ENCODE data around the gene CAVIN1.

Gene CAVIN1

DNA sequence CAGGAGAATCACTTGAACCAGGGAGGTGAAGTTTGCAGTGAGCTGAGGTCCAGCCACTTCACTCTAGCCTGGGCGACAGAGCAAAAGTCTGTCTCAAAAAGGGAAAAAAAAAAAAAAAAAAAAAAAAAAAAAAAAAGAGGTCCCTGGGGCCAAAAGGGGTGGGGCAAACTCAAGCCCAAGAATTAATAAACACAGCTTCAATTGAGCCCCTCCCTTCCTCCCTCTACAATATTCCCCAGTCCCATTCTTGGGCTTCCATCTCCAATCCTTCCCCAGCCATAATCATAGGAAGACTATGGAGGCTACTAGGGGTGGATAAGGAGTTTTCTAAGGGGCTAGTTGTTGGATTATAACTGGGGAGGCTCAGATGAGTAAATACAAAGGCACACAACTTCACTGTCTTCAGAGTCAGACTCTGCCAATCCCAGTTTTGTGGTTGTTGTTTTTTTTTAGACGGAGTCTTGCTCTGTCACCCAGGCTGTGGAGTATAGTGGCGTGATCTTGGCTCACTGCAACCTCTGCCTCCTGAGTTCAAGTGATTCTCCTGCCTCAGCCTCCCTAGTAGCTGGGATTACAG, 9.5 kb downstream of the CAVIN1 start:
- Histone ChIP-seq H3K27ac (ENCODE audit: low read length) (no peak overlapping the region), H3K4me1 (ENCODE audit: control insufficient read depth, insufficient read depth, low read length) (no peaks in the 10 kb centered on the region), H3K9me3 (ENCODE audit: control insufficient read depth, insufficient read depth, low read length) (no peaks in the 10 kb centered on the region), H3K4me3 (ENCODE audit: low read length) (no peak overlapping the region), H3K36me3 (ENCODE audit: control insufficient read depth, insufficient read depth, low read length) (no peaks in the 10 kb centered on the region; the same call in 1 of the 2 replicates), H3K27me3 (ENCODE audit: control insufficient read depth, insufficient read depth, low read length) (no peaks in the 10 kb centered on the region)
- WGBS (ENCODE audit: insufficient coverage, insufficient read length) = no CpG with 5 or more reads among the region's 3 CpGs
- DNase-seq (ENCODE audit: low read depth, low spot score) = no peak

DNA sequence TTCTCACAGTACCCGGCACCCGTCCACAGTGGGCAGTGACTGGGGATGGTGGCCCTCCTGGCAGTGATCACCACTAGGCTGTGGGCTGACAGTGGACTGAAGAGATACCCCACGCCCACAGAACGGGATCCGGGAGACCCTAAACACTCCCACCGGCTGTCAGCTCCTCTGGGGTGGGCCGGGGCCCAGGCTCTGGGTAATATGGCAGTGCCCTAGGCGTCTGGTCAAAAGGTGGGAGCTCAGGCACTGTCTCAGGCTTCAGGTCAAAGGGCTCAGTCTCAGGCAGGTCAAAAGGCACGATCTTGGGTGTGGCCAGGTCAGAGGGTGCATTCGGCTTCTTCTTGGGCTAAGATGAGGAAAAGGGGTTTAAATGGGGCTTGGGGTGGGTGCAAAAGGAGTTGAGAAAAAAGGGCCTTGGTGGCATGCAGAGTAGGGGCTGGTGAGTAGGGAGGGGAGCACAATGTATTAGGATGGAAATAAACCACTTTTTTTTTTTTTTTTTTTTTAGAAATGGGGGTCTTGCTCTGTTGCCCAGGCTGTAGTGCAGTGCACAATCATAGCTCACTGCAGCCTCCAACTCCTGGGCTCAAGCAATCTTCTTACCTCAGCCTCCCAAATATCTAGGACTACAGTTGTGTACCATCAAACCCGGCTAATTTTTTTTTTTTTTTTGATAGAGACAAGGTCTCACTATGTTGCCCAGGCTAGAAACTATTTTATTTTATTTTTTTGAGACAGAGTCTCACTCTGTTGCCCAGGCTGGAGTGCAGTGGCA, 11.0 kb downstream of the CAVIN1 start:
- Histone ChIP-seq H3K4me1 (ENCODE audit: control insufficient read depth, insufficient read depth, low read length) (peaks cover 1% of the 10 kb centered on the region; the same call in 1 of the 2 replicates), H3K4me3 (ENCODE audit: low read length) (no peak overlapping the region), H3K36me3 (ENCODE audit: control insufficient read depth, insufficient read depth, low read length) (no peaks in the 10 kb centered on the region; the same call in 1 of the 2 replicates), H3K27ac (ENCODE audit: low read length) (no peak overlapping the region), H3K9me3 (ENCODE audit: control insufficient read depth, insufficient read depth, low read length) (no peaks in the 10 kb centered on the region), H3K27me3 (ENCODE audit: control insufficient read depth, insufficient read depth, low read length) (no peaks in the 10 kb centered on the region)
- DNase-seq (ENCODE audit: low read depth, low spot score) = no peak
- no CpG with 5 or more reads among the region's 11 CpGs for WGBS (ENCODE audit: insufficient coverage, insufficient read length)

DNA sequence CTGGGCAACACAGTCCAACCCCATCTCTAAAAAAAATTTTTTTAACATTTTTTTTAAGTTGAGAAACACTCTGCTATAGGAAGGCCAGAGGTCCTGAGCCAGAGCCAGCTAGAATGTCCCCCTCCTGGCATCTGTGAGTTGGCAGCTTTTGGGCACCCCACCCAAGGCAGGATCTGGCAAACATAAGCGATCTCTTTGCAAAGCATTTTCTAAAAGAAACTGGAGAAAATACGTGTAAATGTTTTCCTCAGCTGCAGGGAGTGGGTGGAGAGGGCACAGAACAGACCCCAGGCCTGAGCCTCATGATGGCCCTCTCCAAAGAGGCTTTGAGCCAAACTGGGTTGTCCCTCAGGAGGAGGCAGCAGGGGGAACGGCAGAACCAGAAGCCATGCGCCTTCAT, 11.7 kb downstream of the CAVIN1 start:
- H3K27ac ChIP-seq (ENCODE audit: low read length) = no peak overlapping the region
- H3K4me1 ChIP-seq (ENCODE audit: control insufficient read depth, insufficient read depth, low read length) = peaks cover 1% of the 10 kb centered on the region; the same call in 1 of the 2 replicates
- DNase-seq (ENCODE audit: low read depth, low spot score) = no peak

GRCh38 chr17:42410319-42410685, 12.8 kb downstream of the CAVIN1 start:
- no CpG with 5 or more reads among the region's 5 CpGs for WGBS (ENCODE audit: insufficient coverage, insufficient read length)
- no peaks in the 10 kb centered on the region; the same call in 1 of the 2 replicates for H3K36me3 ChIP-seq (ENCODE audit: control insufficient read depth, insufficient read depth, low read length)
- H3K4me3 ChIP-seq (ENCODE audit: low read length) = no peak overlapping the region
- no peaks in the 10 kb centered on the region for H3K9me3 ChIP-seq (ENCODE audit: control insufficient read depth, insufficient read depth, low read length)
- peaks cover 1% of the 10 kb centered on the region; the same call in 1 of the 2 replicates for H3K4me1 ChIP-seq (ENCODE audit: control insufficient read depth, insufficient read depth, low read length)
- H3K27me3 ChIP-seq (ENCODE audit: control insufficient read depth, insufficient read depth, low read length) = no peaks in the 10 kb centered on the region
- no peak for DNase-seq (ENCODE audit: low read depth, low spot score)
- H3K27ac ChIP-seq (ENCODE audit: low read length) = no peak overlapping the region

More for the DNA sequence above, 11.7 kb downstream of the CAVIN1 start:
- no peaks in the 10 kb centered on the region; the same call in 1 of the 2 replicates for H3K36me3 ChIP-seq (ENCODE audit: control insufficient read depth, insufficient read depth, low read length)
- no peak overlapping the region for H3K4me3 ChIP-seq (ENCODE audit: low read length)
- no peaks in the 10 kb centered on the region for H3K9me3 ChIP-seq (ENCODE audit: control insufficient read depth, insufficient read depth, low read length)
- no CpG with 5 or more reads among the region's 4 CpGs for WGBS (ENCODE audit: insufficient coverage, insufficient read length)
- no peaks in the 10 kb centered on the region for H3K27me3 ChIP-seq (ENCODE audit: control insufficient read depth, insufficient read depth, low read length)

- no peaks in the 10 kb centered on the region for H3K27me3 ChIP-seq (ENCODE audit: control insufficient read depth, insufficient read depth, low read length)
- H3K9me3 ChIP-seq (ENCODE audit: control insufficient read depth, insufficient read depth, low read length) = no peaks in the 10 kb centered on the region
- H3K36me3 ChIP-seq (ENCODE audit: control insufficient read depth, insufficient read depth, low read length) = peaks cover 4% of the 10 kb centered on the region; the same call in 1 of the 2 replicates
- no CpG with 5 or more reads among the region's 5 CpGs for WGBS (ENCODE audit: insufficient coverage, insufficient read length)
- no peak overlapping the region for H3K4me3 ChIP-seq (ENCODE audit: low read length)
- H3K4me1 ChIP-seq (ENCODE audit: control insufficient read depth, insufficient read depth, low read length) = peaks cover 1% of the 10 kb centered on the region; the same call in 1 of the 2 replicates
- DNase-seq (ENCODE audit: low read depth, low spot score) = no peak
- H3K27ac ChIP-seq (ENCODE audit: low read length) = no peak overlapping the region
Measured at GRCh38 chr17:42409523-42410318, 13.3 kb downstream of the CAVIN1 start.

DNA sequence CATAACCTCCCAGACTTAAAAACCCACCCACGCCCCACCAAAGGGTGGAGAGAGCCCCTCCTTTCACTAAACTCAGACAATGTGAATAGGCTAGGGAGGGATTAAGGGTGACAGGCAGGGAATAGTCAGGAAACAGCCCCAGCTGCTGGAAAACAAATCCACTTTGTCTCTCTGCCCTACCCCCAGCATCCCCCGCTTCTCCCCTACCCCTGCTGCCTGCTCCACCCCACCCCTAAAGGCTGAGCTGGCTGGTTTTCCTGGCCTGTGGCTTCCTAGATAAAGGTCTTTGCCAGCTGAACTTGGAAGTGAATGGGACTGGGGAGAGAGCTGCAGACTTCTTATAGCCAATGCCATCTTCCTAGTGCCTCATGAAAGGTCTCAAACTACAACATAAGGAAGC, 15.0 kb downstream of the CAVIN1 start:
- Histone ChIP-seq H3K36me3 (ENCODE audit: control insufficient read depth, insufficient read depth, low read length) (peaks cover 7% of the 10 kb centered on the region; the same call in 1 of the 2 replicates), H3K27me3 (ENCODE audit: control insufficient read depth, insufficient read depth, low read length) (no peaks in the 10 kb centered on the region), H3K4me1 (ENCODE audit: control insufficient read depth, insufficient read depth, low read length) (peaks cover 1% of the 10 kb centered on the region; the same call in 1 of the 2 replicates), H3K4me3 (ENCODE audit: low read length) (no peak overlapping the region), H3K27ac (ENCODE audit: low read length) (no peak overlapping the region), H3K9me3 (ENCODE audit: control insufficient read depth, insufficient read depth, low read length) (no peaks in the 10 kb centered on the region)
- no CpG with 5 or more reads among the region's 2 CpGs for WGBS (ENCODE audit: insufficient coverage, insufficient read length)
- DNase-seq (ENCODE audit: low read depth, low spot score) = no peak

DNA sequence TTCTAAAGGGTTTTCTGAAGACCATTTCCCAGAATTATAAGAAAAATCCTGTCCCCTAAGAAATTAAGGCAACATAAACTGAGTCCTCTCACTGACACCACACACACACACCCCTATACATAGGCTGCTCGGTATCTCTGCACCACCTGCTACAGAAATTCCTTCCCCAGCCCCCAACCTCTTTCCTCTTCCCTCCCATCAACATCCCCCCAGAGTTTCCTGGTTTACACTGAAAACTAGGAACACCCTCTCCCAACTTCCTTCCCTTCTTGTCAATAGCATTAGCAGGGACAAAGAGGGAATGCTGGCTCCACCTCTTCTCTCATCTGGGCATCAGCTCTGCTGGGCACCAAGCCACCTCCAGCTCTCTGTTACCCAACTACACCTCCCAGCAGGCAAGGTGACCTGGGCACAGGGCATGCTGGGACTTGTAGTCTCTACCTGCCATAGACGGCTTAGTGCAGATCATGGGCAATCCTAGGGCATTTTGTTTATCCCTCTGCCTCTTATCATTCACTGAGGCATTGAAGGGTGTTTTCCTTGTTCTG, 15.7 kb downstream of the CAVIN1 start:
- WGBS (ENCODE audit: insufficient coverage, insufficient read length) = no CpG with 5 or more reads among the region's 2 CpGs
- Histone ChIP-seq H3K27me3 (ENCODE audit: control insufficient read depth, insufficient read depth, low read length) (no peaks in the 10 kb centered on the region), H3K36me3 (ENCODE audit: control insufficient read depth, insufficient read depth, low read length) (peaks cover 7% of the 10 kb centered on the region; the same call in 1 of the 2 replicates), H3K27ac (ENCODE audit: low read length) (no peak overlapping the region), H3K9me3 (ENCODE audit: control insufficient read depth, insufficient read depth, low read length) (no peaks in the 10 kb centered on the region), H3K4me3 (ENCODE audit: low read length) (no peak overlapping the region), H3K4me1 (ENCODE audit: control insufficient read depth, insufficient read depth, low read length) (peaks cover 1% of the 10 kb centered on the region; the same call in 1 of the 2 replicates)
- no peak for DNase-seq (ENCODE audit: low read depth, low spot score)

DNA sequence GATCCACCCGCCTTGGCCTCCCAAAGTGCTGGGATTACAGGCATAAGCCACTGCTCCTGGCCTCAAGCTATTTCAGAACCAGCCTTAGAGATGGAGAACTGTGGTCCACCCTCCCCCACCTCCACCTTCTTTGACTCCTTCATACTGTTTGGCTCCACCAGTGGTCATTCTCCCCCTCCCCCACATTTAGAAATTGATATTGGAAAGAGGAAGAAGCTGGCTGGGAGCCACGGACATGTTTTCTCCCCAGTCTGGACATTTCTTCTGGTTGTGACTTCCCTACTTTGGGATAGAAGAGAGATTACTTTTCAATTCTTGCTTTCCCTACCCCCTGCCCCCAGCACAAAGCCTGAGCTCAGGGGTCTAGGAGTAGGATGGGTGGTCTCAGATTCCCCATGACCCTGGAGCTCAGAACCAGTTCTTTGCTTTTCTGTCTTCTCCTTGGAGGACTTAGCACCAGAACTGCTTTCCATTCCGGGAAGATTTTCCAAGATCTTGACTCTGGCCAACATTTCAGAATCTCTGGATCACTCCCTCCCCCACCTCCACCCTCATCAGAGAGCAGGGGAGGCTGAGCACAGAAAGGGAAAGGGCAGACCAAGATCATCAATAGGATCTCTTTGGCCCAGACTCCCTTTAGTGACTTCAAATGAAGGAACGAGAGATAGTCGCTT, 16.3 kb downstream of the CAVIN1 start:
- DNase-seq (ENCODE audit: low read depth, low spot score) = no peak

DNA sequence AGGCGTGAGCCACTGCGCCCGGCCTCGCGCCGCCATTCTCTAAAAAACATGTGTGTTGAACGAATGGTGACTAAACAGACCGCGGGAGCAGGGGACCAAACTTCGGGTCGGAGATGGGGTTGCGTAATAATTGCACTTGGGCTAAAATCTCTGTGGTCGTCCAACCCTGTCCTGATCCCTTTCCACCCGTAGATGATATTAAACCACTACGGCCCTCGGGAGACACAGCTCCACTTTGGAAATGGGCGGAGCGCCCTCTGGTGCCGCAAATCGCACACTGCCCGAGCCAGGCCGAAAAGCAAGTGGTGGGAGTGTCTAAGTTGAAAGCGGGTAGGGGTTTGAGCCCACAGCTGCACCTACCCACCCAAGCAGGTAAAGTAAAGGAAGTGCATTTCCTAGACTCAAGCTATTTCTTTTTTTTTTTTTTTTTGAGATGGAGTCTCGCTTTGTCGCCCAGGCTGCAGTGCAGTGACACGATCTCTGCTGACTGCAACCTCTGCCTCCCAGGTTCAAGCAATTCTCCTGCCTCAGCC, 17.0 kb downstream of the CAVIN1 start:
- Histone ChIP-seq H3K4me3 (ENCODE audit: low read length) (no peak overlapping the region), H3K36me3 (ENCODE audit: control insufficient read depth, insufficient read depth, low read length) (peaks cover 7% of the 10 kb centered on the region; the same call in 1 of the 2 replicates), H3K9me3 (ENCODE audit: control insufficient read depth, insufficient read depth, low read length) (no peaks in the 10 kb centered on the region), H3K27ac (ENCODE audit: low read length) (no peak overlapping the region), H3K4me1 (ENCODE audit: control insufficient read depth, insufficient read depth, low read length) (peaks cover 3% of the 10 kb centered on the region; the same call in 1 of the 2 replicates), H3K27me3 (ENCODE audit: control insufficient read depth, insufficient read depth, low read length) (no peaks in the 10 kb centered on the region)
- no peak for DNase-seq (ENCODE audit: low read depth, low spot score)
- no CpG with 5 or more reads among the region's 26 CpGs for WGBS (ENCODE audit: insufficient coverage, insufficient read length)

More for the DNA sequence above, 16.3 kb downstream of the CAVIN1 start:
- Histone ChIP-seq H3K36me3 (ENCODE audit: control insufficient read depth, insufficient read depth, low read length) (peaks cover 7% of the 10 kb centered on the region; the same call in 1 of the 2 replicates), H3K27me3 (ENCODE audit: control insufficient read depth, insufficient read depth, low read length) (no peaks in the 10 kb centered on the region), H3K27ac (ENCODE audit: low read length) (no peak overlapping the region), H3K4me1 (ENCODE audit: control insufficient read depth, insufficient read depth, low read length) (peaks cover 3% of the 10 kb centered on the region; the same call in 1 of the 2 replicates), H3K4me3 (ENCODE audit: low read length) (no peak overlapping the region), H3K9me3 (ENCODE audit: control insufficient read depth, insufficient read depth, low read length) (no peaks in the 10 kb centered on the region)
- no CpG with 5 or more reads among the region's 5 CpGs for WGBS (ENCODE audit: insufficient coverage, insufficient read length)

All from iPS DF 6.9 (cell line).